Muscle layer of colon (tissue), 2 donors: ENCODE data around the gene FBLN7.

Source experiments
- H3K27ac ChIP-seq: one replicate; pipeline ENCODE4 v1.7.0; 2013; ENCODE audit warnings: low read depth, mild to moderate bottlenecking, low read length, moderate library complexity
- H3K27me3 ChIP-seq, 2 donors: one replicate each; pipeline ENCODE4 v1.7.0; 2013; ENCODE audit warnings: low read length in 2 of 2, mild to moderate bottlenecking in 2 of 2; ENCODE audit not compliant: insufficient read depth in 2 of 2, control insufficient read depth in 1 of 2
- H3K36me3 ChIP-seq: one replicate; pipeline ENCODE4 v1.7.0; 2013; ENCODE audit warnings: mild to moderate bottlenecking, low read length; ENCODE audit not compliant: insufficient read depth
- H3K4me1 ChIP-seq: one replicate; pipeline ENCODE4 v1.7.0; 2013; ENCODE audit warnings: mild to moderate bottlenecking, low read length; ENCODE audit not compliant: insufficient read depth
- H3K4me3 ChIP-seq, 2 donors: one replicate each; pipeline ENCODE4 v1.7.0; 2013; ENCODE audit warnings: low read length in 2 of 2, low read depth in 1 of 2, mild to moderate bottlenecking in 1 of 2, moderate library complexity in 1 of 2
- H3K9ac ChIP-seq: one replicate; pipeline ENCODE4 v1.7.0; 2013; ENCODE audit warnings: low read length
- H3K9me3 ChIP-seq: one replicate; pipeline ENCODE4 v1.7.0; 2013; ENCODE audit warnings: mild to moderate bottlenecking, low read length
- donor health status: abdominal sarcoma.
- donor health status: Adenocarcinoma of cecum.

Gene FBLN7

DNA sequence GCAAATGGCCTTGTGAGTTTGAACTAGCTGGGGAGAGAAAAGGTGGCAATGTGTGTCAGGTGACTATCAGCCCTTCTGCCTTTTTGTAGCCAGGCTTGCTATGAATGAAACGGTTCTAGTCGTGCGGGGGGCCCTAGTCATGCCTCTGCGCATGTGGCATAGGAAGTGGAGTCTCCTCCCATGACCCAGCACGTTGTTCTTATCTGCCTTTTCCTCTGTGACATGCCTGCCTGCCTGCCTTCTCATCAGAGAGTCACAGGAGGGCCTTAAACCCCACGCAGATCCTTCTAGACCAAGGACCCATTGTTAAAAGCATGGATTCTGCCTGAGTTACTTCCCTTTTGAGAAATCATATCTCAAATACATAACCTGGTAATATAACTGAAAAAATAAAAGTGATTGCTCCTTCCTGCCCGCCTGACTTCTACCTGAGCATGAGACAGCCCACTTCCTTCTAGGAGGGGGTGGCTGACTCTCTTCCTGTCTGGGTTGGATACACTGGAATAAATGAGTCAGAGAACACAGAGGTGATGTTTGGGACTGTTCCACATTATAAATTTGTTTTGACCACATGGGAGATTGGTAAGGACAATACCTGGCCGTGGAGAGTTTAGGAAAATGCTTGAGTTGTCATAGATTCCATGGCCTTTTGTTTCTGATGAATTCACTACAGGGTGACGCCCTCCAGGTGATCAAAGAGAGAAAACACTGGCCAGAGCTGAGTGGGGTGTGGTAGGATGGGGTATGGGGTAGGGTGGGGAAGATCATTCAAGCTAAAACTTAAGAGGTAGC, 49.8 kb downstream of the FBLN7 start:
- Histone ChIP-seq H3K4me3 (no peak overlapping the region), H3K36me3 (no peaks in the 10 kb centered on the region), H3K9me3 (no peaks in the 10 kb centered on the region), H3K4me1 (no peaks in the 10 kb centered on the region), H3K9ac (no peak overlapping the region), H3K27me3 (no peaks in the 10 kb centered on the region), H3K27ac (no peak overlapping the region)

- no peaks in the 10 kb centered on the region for H3K4me1 ChIP-seq
- no peak overlapping the region for H3K27ac ChIP-seq
- H3K9me3 ChIP-seq: no peaks in the 10 kb centered on the region
- no peaks in the 10 kb centered on the region for H3K27me3 ChIP-seq
- H3K9ac ChIP-seq: no peak overlapping the region
- no peak overlapping the region for H3K4me3 ChIP-seq
- no peaks in the 10 kb centered on the region for H3K36me3 ChIP-seq
Measured at GRCh38 chr2:112189001-112189556, 50.9 kb downstream of the FBLN7 start.

DNA sequence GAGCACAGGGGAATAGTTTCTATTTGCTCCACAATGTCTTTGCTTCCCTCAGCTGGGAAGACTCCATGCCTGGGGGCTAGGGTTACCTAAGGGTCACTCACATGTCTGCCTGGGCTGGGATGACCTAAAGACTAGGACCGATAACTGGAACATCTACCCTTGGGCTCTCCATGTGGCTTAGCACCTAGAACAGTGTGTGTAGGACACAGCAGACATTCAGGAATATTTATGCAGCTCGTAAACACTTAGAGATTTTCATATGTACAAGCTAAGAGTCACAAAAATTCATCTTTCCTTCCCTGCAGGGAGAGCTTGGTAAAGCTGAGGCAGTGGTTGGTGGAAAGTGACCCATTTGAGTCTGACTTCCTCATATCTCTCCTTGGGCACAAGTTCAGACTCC, 55.8 kb downstream of the FBLN7 start:
- H3K9me3 ChIP-seq: no peaks in the 10 kb centered on the region
- no peaks in the 10 kb centered on the region for H3K4me1 ChIP-seq
- H3K27ac ChIP-seq: no peak overlapping the region
- H3K27me3 ChIP-seq: no peaks in the 10 kb centered on the region
- H3K9ac ChIP-seq: no peak overlapping the region
- no peaks in the 10 kb centered on the region for H3K36me3 ChIP-seq
- H3K4me3 ChIP-seq: no peak overlapping the region

GRCh38 chr2:112194482-112194881, 56.3 kb downstream of the FBLN7 start:
- Histone ChIP-seq H3K4me1 (no peaks in the 10 kb centered on the region), H3K27ac (no peak overlapping the region), H3K4me3 (no peak overlapping the region), H3K9ac (no peak overlapping the region), H3K9me3 (no peaks in the 10 kb centered on the region), H3K27me3 (no peaks in the 10 kb centered on the region), H3K36me3 (no peaks in the 10 kb centered on the region)

GRCh38 chr2:112195167-112195766, 57.1 kb downstream of the FBLN7 start:
- H3K27me3 ChIP-seq: no peaks in the 10 kb centered on the region
- no peak overlapping the region for H3K27ac ChIP-seq
- H3K4me3 ChIP-seq: no peak overlapping the region
- no peak overlapping the region for H3K9ac ChIP-seq
- H3K4me1 ChIP-seq: no peaks in the 10 kb centered on the region
- H3K36me3 ChIP-seq: no peaks in the 10 kb centered on the region
- H3K9me3 ChIP-seq: no peaks in the 10 kb centered on the region

DNA sequence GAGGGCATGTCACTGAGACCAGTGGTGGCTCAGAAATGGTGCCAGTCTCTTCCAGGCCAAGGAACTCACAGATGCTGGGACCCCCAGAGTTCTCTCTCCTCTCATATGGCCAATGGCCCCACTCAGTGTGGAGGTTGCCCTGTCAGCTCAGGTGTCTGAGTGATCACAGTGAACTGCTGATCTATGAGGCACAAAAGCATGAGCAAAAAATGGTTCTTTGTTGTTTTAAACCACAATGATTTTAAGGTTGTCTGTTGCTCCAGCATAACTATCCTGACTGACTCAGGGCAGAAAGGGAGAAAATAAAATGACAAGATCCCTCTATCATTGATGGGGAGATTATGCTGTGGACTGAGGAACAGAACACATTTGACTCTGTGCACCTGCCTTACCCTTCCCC, 57.8 kb downstream of the FBLN7 start:
- no peak overlapping the region for H3K27ac ChIP-seq
- no peaks in the 10 kb centered on the region for H3K9me3 ChIP-seq
- no peak overlapping the region for H3K4me3 ChIP-seq
- no peaks in the 10 kb centered on the region for H3K27me3 ChIP-seq
- no peaks in the 10 kb centered on the region for H3K4me1 ChIP-seq
- no peaks in the 10 kb centered on the region for H3K36me3 ChIP-seq
- H3K9ac ChIP-seq: no peak overlapping the region

DNA sequence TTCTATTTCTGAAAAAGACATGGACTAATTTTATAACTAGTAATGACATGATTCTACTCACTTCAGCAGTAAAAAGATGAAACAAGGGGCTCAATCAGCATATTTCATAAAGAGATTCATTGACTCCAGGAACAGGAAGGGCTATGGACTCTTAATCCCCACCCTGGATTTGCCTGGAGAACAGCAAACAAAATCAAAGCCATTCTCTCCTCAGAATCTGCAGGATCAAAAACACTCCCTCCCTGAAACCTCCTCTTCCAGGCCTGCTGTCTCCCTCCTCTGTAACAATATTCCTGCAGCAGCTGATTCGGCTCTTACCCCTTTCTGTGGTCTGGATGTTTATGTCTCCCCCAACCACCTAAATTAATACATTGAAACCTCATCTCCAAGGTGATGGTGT, 59.7 kb downstream of the FBLN7 start:
- Histone ChIP-seq H3K9ac (no peak overlapping the region), H3K4me1 (no peaks in the 10 kb centered on the region), H3K4me3 (no peak overlapping the region), H3K27me3 (no peaks in the 10 kb centered on the region), H3K9me3 (no peaks in the 10 kb centered on the region), H3K27ac (no peak overlapping the region), H3K36me3 (no peaks in the 10 kb centered on the region)

DNA sequence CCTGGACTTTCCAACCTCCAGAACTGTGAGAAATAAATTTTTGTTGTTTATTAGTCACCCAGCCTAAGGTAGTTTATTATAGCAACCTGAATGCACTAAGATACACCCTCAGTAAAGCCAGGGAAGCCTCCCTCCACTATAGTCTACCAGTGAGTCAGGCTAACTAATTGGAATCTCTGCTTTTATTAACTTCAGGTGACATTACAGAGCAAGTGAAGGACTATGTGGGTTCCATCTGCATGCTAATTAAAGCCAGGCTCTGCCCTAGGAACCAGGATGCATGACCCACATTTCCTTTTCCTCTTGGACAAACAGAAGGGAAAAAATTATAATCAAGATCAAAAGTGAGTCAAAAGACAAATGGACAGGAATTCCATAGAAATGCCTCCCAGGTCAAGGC, 60.6 kb downstream of the FBLN7 start:
- no peaks in the 10 kb centered on the region for H3K9me3 ChIP-seq
- no peak overlapping the region for H3K9ac ChIP-seq
- H3K27me3 ChIP-seq: no peaks in the 10 kb centered on the region
- H3K27ac ChIP-seq: no peak overlapping the region
- H3K4me1 ChIP-seq: no peaks in the 10 kb centered on the region
- no peaks in the 10 kb centered on the region for H3K36me3 ChIP-seq
- H3K4me3 ChIP-seq: no peak overlapping the region

DNA sequence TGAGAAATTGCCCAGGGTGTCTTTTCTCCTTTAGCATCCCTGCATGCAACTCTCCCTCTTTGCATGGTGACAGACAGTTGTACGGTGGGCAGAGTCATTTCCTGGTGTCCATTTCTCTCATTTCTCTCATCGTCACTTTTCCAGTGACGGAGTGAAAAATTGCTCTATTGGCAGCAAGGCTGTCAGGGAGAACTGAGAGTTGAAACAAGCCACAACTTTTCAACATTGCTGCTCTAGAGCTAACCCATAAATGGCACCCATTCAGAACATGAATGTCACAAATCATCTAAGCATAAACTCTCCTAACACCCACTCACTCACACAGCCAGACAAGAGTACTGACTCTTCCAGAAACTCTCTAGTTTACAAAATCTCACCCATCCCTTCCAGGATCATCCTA, 61.0 kb downstream of the FBLN7 start:
- H3K9me3 ChIP-seq: no peaks in the 10 kb centered on the region
- H3K9ac ChIP-seq: no peak overlapping the region
- H3K4me3 ChIP-seq: no peak overlapping the region
- H3K27me3 ChIP-seq: no peaks in the 10 kb centered on the region
- no peak overlapping the region for H3K27ac ChIP-seq
- H3K4me1 ChIP-seq: no peaks in the 10 kb centered on the region
- H3K36me3 ChIP-seq: no peaks in the 10 kb centered on the region

- no peaks in the 10 kb centered on the region for H3K27me3 ChIP-seq
- no peaks in the 10 kb centered on the region for H3K4me1 ChIP-seq
- H3K4me3 ChIP-seq: no peak overlapping the region
- no peak overlapping the region for H3K27ac ChIP-seq
- no peaks in the 10 kb centered on the region for H3K9me3 ChIP-seq
- no peak overlapping the region for H3K9ac ChIP-seq
- H3K36me3 ChIP-seq: no peaks in the 10 kb centered on the region
Measured at GRCh38 chr2:112201696-112202430, 63.7 kb downstream of the FBLN7 start.

DNA sequence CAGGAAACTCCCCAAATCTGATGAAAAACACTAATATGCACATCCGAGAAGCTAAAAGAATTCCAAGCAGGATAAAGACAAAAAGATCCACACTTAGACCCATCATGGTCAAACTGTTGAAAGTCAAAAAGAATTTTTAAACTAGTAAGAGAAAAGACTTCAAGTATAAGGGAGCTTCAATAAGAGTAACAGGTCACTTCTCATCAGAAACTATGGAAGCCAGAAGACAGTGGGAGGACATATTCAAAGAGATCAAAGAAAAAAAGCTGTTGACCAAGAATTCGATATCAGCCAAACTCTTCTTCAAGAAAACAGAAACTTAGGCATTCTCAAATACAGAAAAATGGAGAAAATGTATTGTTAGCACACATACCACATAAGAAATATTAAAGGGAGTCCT, 66.2 kb downstream of the FBLN7 start:
- Histone ChIP-seq H3K36me3 (no peaks in the 10 kb centered on the region), H3K27ac (no peak overlapping the region), H3K9ac (no peak overlapping the region), H3K4me3 (no peak overlapping the region), H3K4me1 (no peaks in the 10 kb centered on the region), H3K27me3 (no peaks in the 10 kb centered on the region), H3K9me3 (no peaks in the 10 kb centered on the region)
